Keratinocyte (primary cell): Measurements from ENCODE around the gene PIAS1. TPM values are rescaled to one million over a fixed set of nuclear protein-coding genes. Genes with fewer than 3 reads are reported as not detected.
A peak's percentile ranks its signal among the peaks of the same experiment; 100 is the strongest.

Experiments
- DNase-seq: peaks from one replicate; pipeline ENCODE4 v3.0.0-alpha.2; 2011; ENCODE audit warnings: low read depth, missing footprints, low spot score
- FAIRE-seq: peaks from 2 replicates; lab custom pipeline; 2011; peaks lifted over from hg19 to GRCh38; lab: Jason Lieb, UNC
- H2AFZ ChIP-seq: 2 replicates; pipeline ENCODE4 v1.6.0; 2012; ENCODE audit warnings: low read length, control low read depth, inconsistent platforms; ENCODE audit not compliant: control insufficient read depth
- H3K27ac ChIP-seq: 2 replicates; pipeline ENCODE4 v1.5.1; 2011; ENCODE audit warnings: low read length; ENCODE audit not compliant: control insufficient read depth, insufficient read depth
- H3K27me3 ChIP-seq: 3 replicates; pipeline ENCODE4 v1.6.0; 2011; ENCODE audit warnings: low read length; ENCODE audit not compliant: control insufficient read depth, insufficient read depth; ENCODE audit errors: extremely low read depth
- H3K36me3 ChIP-seq, 2 experiments: 2 replicates in 1 of 2; 3 replicates in 1 of 2; pipeline ENCODE4 v1.5.1; 2011; ENCODE audit warnings: low read length in 2 of 2, mild to moderate bottlenecking in 1 of 2; ENCODE audit not compliant: control insufficient read depth in 2 of 2, insufficient read depth in 2 of 2; ENCODE audit errors: extremely low read depth in 1 of 2
- H3K4me1 ChIP-seq: 3 replicates; pipeline ENCODE4 v1.5.1; 2011; ENCODE audit warnings: low read length; ENCODE audit not compliant: control insufficient read depth, insufficient read depth; ENCODE audit errors: extremely low read depth
- H3K4me2 ChIP-seq: 3 replicates; pipeline ENCODE4 v1.6.0; 2011; ENCODE audit warnings: low read depth, low read length; ENCODE audit not compliant: control insufficient read depth, insufficient read depth; ENCODE audit errors: extremely low read depth
- H3K4me3 ChIP-seq, 3 experiments: fragments of 200-600 bp in 1 of 3; sonication (generic) in 1 of 3; 2 replicates in 2 of 3; 3 replicates in 1 of 3; pipeline ENCODE4 v1.5.1; 2011 to 2016; ENCODE audit warnings: low read length in 3 of 3, mild to moderate bottlenecking in 3 of 3, control low read depth in 2 of 3, inconsistent platforms in 1 of 3, low read depth in 1 of 3, mixed read lengths in 1 of 3, mixed run types in 1 of 3, moderate library complexity in 1 of 3; ENCODE audit not compliant: control insufficient read depth in 2 of 3, insufficient read depth in 2 of 3; ENCODE audit errors: extremely low read depth in 1 of 3
- H3K79me2 ChIP-seq: 2 replicates; pipeline ENCODE4 v1.6.0; 2012; ENCODE audit warnings: low read length; ENCODE audit not compliant: control insufficient read depth, insufficient read depth
- H3K9ac ChIP-seq: 3 replicates; pipeline ENCODE4 v1.6.0; 2011; ENCODE audit warnings: low read length; ENCODE audit not compliant: control insufficient read depth, insufficient read depth; ENCODE audit errors: extremely low read depth
- H3K9me1 ChIP-seq: 3 replicates; pipeline ENCODE4 v1.6.0; 2011; ENCODE audit warnings: low read length; ENCODE audit not compliant: control insufficient read depth, insufficient read depth; ENCODE audit errors: extremely low read depth
- H3K9me3 ChIP-seq: 2 replicates; pipeline ENCODE4 v1.5.1; 2012; ENCODE audit warnings: low read depth, low read length; ENCODE audit not compliant: control insufficient read depth
- H4K20me1 ChIP-seq: 3 replicates; pipeline ENCODE4 v1.6.0; 2011; ENCODE audit warnings: low read length; ENCODE audit not compliant: control insufficient read depth, insufficient read depth; ENCODE audit errors: extremely low read depth
- CTCF ChIP-seq, 3 experiments: IDR thresholded peaks in 1 of 3; conservative IDR thresholded peaks in 1 of 3; optimal IDR thresholded peaks in 1 of 3; 2 replicates in 2 of 3; 3 replicates in 1 of 3; pipeline versions ENCODE3 to v1.5.1; 2011; ENCODE audit warnings: low read length in 3 of 3, mild to moderate bottlenecking in 3 of 3, moderate library complexity in 2 of 3, control low read depth in 1 of 3, inconsistent platforms in 1 of 3; ENCODE audit not compliant: insufficient read depth in 2 of 3; ENCODE audit errors: extremely low read depth in 1 of 3
- EZH2 ChIP-seq: IDR thresholded peaks from one replicate; pipeline ENCODE4 v1.6.1; 2012; ENCODE audit warnings: inconsistent platforms, mild to moderate bottlenecking, low read length, moderate library complexity
- dilution Hi-C: fragments of 300-500 bp; cut with MboI; formaldehyde crosslinking; loops from one replicate; pipeline ENCODE4 v1.7.0; 2020; ENCODE audit warnings: low sequenced_read_pairs; ENCODE audit not compliant: extremely low pct_ligation_motif_present
- polyA plus RNA-seq, 5 experiments: library from polyadenylated mRNA; depleted of rRNA in 3 of 5; stranded (reverse) in 3 of 5; stranded (forward) in 1 of 5; unstranded in 1 of 5; fragments of >200 nt; gene quantifications; 1 replicate in 1 of 5; 2 replicates in 3 of 5; 3 replicates in 1 of 5; pipeline versions ENCODE4 v1.2.1 to v1.2.3, GENCODE V29; 2011 to 2012; ENCODE audit warnings: missing spikeins in 2 of 5, low read depth in 1 of 5, low replicate concordance in 1 of 5

PIAS1 gene
- polyA plus RNA-seq, 1 donor (not counting 4 experiments of a cell fraction or from before 2014, with no cell fraction given), result 58.2 TPM

GRCh38 chr15:68209735-68210408 lies 155.8 kb downstream of the PIAS1 start:
- TF ChIP-seq CTCF (optimal IDR thresholded peaks at IDR 0.05 in 1 of 3, IDR thresholded peaks at IDR 0.05 in 1 of 3, conservative IDR thresholded peaks at IDR 0.05 in 1 of 3; ENCODE audit: extremely low read depth in 1 of 3, insufficient read depth in 2 of 3, low read length in 3 of 3) (no peak), EZH2 (no peak)
- H4K20me1 ChIP-seq, result no peaks in the 10 kb centered on the region
- no peaks in the 10 kb centered on the region for H3K9me3 ChIP-seq
- dilution Hi-C loops, result no loop called here
- FAIRE-seq (no peak), DNase-seq (no peak)
- H3K79me2 ChIP-seq, result peaks cover 1% of the 10 kb centered on the region
- H3K9me1 ChIP-seq, result no peaks in the 10 kb centered on the region
- peaks cover 0 to 3% of the 10 kb centered on the region in 2 experiments for H3K36me3 ChIP-seq
- H3K4me3 ChIP-seq, result no peak overlapping the region
- no peak overlapping the region for H2AFZ ChIP-seq
- H3K4me1 ChIP-seq, result peaks cover 22% of the 10 kb centered on the region
- peak overlapping the region; percentile 15 for H3K27ac ChIP-seq
- H3K9ac ChIP-seq, result no peak overlapping the region
- H3K4me2 ChIP-seq, result peak overlapping the region; percentile 6
- no peaks in the 10 kb centered on the region for H3K27me3 ChIP-seq

DNA sequence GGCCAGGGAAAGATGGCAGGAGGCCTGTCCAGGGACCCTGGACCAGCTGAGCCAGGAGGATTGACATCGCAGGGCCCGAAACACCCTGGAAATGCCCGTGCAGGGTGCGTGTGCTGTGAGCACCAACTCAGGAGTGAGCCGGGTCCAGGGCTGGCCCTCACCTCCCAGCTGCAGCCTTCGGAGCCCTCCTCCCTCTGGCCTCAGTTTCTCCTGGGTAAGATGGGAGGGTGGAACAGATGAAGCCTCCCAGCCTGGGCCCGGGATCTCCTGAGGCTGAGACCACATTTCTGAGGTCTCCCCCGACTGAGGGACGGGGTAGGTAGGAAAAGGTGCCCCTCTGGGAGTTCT lies 156.3 kb downstream of the PIAS1 start:
- dilution Hi-C loops, result no loop called here
- Histone ChIP-seq H3K27me3 (no peaks in the 10 kb centered on the region), H3K36me3 (peaks cover 0 to 3% of the 10 kb centered on the region in 2 experiments), H3K4me2 (no peak overlapping the region), H4K20me1 (no peaks in the 10 kb centered on the region), H3K9me1 (no peaks in the 10 kb centered on the region), H2AFZ (no peak overlapping the region), H3K4me1 (peaks cover 17% of the 10 kb centered on the region), H3K4me3 (no peak overlapping the region), H3K79me2 (peaks cover 1% of the 10 kb centered on the region), H3K9me3 (no peaks in the 10 kb centered on the region), H3K9ac (no peak overlapping the region), H3K27ac (no peak overlapping the region)
- FAIRE-seq (no peak), DNase-seq (no peak)
- TF ChIP-seq CTCF (optimal IDR thresholded peaks at IDR 0.05 in 1 of 3, IDR thresholded peaks at IDR 0.05 in 1 of 3, conservative IDR thresholded peaks at IDR 0.05 in 1 of 3; ENCODE audit: extremely low read depth in 1 of 3, insufficient read depth in 2 of 3, low read length in 3 of 3), result no peak
- no peak for TF ChIP-seq EZH2
